DMS 273 (cell line): ENCODE results near the gene SLC16A5.

ENCODE experiments used
- DNase-seq: peaks from one replicate; lab custom pipeline; 2025; ENCODE audit not compliant: unreplicated experiment; lab: John Stamatoyannopoulos, UW

Gene SLC16A5

DNA sequence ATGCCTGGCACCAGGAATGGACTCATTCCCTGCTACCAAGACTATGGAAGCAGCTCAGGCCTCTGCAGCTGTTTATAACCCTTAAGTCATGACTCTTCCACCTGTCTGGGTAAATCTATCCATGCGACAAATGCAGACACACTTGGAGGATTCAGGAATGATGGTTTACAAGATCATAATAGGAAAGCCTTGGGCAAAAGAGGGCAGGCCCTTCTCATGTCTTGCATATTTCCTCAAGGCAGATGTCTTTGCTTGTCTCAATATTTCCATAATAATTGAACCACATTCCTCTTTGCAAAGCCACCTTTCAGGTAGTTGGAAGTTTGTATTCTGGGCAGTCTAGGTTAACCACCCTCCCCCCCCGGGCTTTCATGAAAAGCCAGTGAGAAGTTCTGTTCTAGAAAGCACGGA is 67.4 kb downstream of the SLC16A5 start:
- no peak for DNase-seq
